PFSK-1 (cell line): ENCODE measurements around the gene ABCD3.

Source experiments
- FOXP2 ChIP-seq: optimal IDR thresholded peaks from 2 replicates; pipeline ENCODE3; 2011; ENCODE audit warnings: borderline replicate concordance, control low read depth, inconsistent platforms; ENCODE audit not compliant: insufficient read depth; ENCODE audit errors: extremely low read length, extremely low read depth
- TAF1 ChIP-seq: IDR thresholded peaks from 2 replicates; pipeline ENCODE4 v1.6.1; 2012; ENCODE audit warnings: low read length, control low read depth, borderline replicate concordance; ENCODE audit not compliant: insufficient read depth

- no peak for TF ChIP-seq FOXP2
- no peak for TF ChIP-seq TAF1
Measured at GRCh38 chr1:94559921-94560320, 141.7 kb downstream of the ABCD3 start.
